GM23338 (cell line): Measurements from ENCODE around the gene POLDIP2. TPM values are rescaled to one million over a fixed set of nuclear protein-coding genes. Genes with fewer than 3 reads are reported as not detected.

Source experiments
- ATAC-seq: fragments of 200-7000 bp; cut with Tn5 transposase; 3 replicates; pipeline ENCODE4 v1.9.1; 2020
- DNase-seq: peaks from one replicate; pipeline ENCODE4 v3.0.0-alpha.2; 2015; ENCODE audit warnings: low spot score
- H2AFZ ChIP-seq: fragments of 200-600 bp; sonication (generic); 2 replicates; pipeline ENCODE4 v1.8.0; 2016; ENCODE audit warnings: antibody characterized with exemption, mild to moderate bottlenecking, moderate library complexity
- H3F3A ChIP-seq: fragments of 200-600 bp; sonication (generic); replicated peaks from 2 replicates; pipeline ENCODE4 v1.8.0; 2017; ENCODE audit warnings: antibody characterized with exemption, mixed run types, low read depth
- H3K27ac ChIP-seq: fragments of 200-600 bp; sonication (generic); 2 replicates; pipeline ENCODE4 v1.6.1; 2016; ENCODE audit warnings: low read depth
- H3K27me3 ChIP-seq: fragments of 200-600 bp; sonication (generic); 2 replicates; pipeline ENCODE4 v1.8.0; 2016; ENCODE audit warnings: mild to moderate bottlenecking, mixed run types, moderate library complexity; ENCODE audit not compliant: insufficient read depth
- H3K36me3 ChIP-seq: fragments of 200-600 bp; sonication (generic); 2 replicates; pipeline ENCODE4 v1.8.0; 2016; ENCODE audit warnings: mild to moderate bottlenecking; ENCODE audit not compliant: insufficient read depth
- H3K4me1 ChIP-seq: fragments of 200-600 bp; sonication (generic); 2 replicates; pipeline ENCODE4 v1.8.0; 2016; ENCODE audit warnings: mild to moderate bottlenecking, moderate library complexity; ENCODE audit not compliant: insufficient read depth
- H3K4me2 ChIP-seq: fragments of 200-600 bp; sonication (generic); 2 replicates; pipeline ENCODE4 v1.7.1; 2017; ENCODE audit warnings: mixed run types
- H3K4me3 ChIP-seq: fragments of 200-600 bp; sonication (generic); 2 replicates; pipeline ENCODE4 v1.6.1; 2016; ENCODE audit warnings: mixed run types
- H3K79me2 ChIP-seq: fragments of 200-600 bp; sonication (generic); replicated peaks from 2 replicates; pipeline ENCODE4 v1.8.0; 2017; ENCODE audit warnings: mild to moderate bottlenecking; ENCODE audit not compliant: insufficient read depth
- H3K9me2 ChIP-seq: fragments of 200-600 bp; sonication (generic); 2 replicates; pipeline ENCODE4 v1.8.0; 2017; ENCODE audit not compliant: insufficient read depth
- H4K20me1 ChIP-seq: fragments of 200-600 bp; sonication (generic); replicated peaks from 2 replicates; pipeline ENCODE4 v1.8.0; 2017; ENCODE audit warnings: mild to moderate bottlenecking; ENCODE audit not compliant: insufficient read depth
- H3K27ac Mint-ChIP-seq: 2 replicates; pipeline ENCODE4 v1.8.0; 2020; ENCODE audit warnings: inconsistent platforms, mild to moderate bottlenecking, moderate library complexity, mixed read lengths
- H3K27me3 Mint-ChIP-seq: 3 replicates; pipeline ENCODE4 v1.8.0; 2022; ENCODE audit warnings: low read depth, mild to moderate bottlenecking, moderate library complexity, mixed read lengths, inconsistent platforms; ENCODE audit not compliant: insufficient read depth, poor library complexity
- H3K36me3 Mint-ChIP-seq: 3 replicates; pipeline ENCODE4 v1.8.0; 2021; ENCODE audit warnings: low read depth, mild to moderate bottlenecking, inconsistent platforms, moderate library complexity, mixed read lengths
- H3K4me1 Mint-ChIP-seq: 3 replicates; pipeline ENCODE4 v1.8.0; 2020; ENCODE audit warnings: mild to moderate bottlenecking, inconsistent platforms, mixed read lengths
- H3K4me3 Mint-ChIP-seq: 3 replicates; pipeline ENCODE4 v1.8.0; 2021; ENCODE audit warnings: moderate library complexity, mild to moderate bottlenecking, inconsistent platforms, mixed read lengths
- H3K9me3 Mint-ChIP-seq: 3 replicates; pipeline ENCODE4 v1.8.0; 2020; ENCODE audit warnings: moderate library complexity, mild to moderate bottlenecking, inconsistent platforms, mixed read lengths
- CREB1 ChIP-seq: fragments of 250-450 bp; sonication (Bioruptor Pico); IDR thresholded peaks from 2 replicates; pipeline ENCODE4 v1.5.0; 2020; ENCODE audit warnings: low read depth, mild to moderate bottlenecking, moderate library complexity
- CTCF ChIP-seq, 2 experiments: fragments of 200-600 bp in 1 of 2; sonication (generic) in 1 of 2; conservative IDR thresholded peaks; 2 replicates each; pipeline versions ENCODE4 v1.5.1 to v1.6.1; 2016 to 2017; ENCODE audit warnings: antibody characterized with exemption in 2 of 2, low read depth in 2 of 2, mild to moderate bottlenecking in 2 of 2, moderate library complexity in 1 of 2
- ETS1 ChIP-seq: IDR thresholded peaks from 2 replicates; pipeline ENCODE4 v1.6.1; 2016; ENCODE audit warnings: antibody characterized with exemption
- EZH2 ChIP-seq: fragments of 200-600 bp; sonication (generic); IDR thresholded peaks from one replicate; pipeline ENCODE4 v1.8.0; 2017; ENCODE audit warnings: antibody characterized with exemption, mild to moderate bottlenecking, low read depth; ENCODE audit not compliant: unreplicated experiment
- EZH2phosphoT487 ChIP-seq: fragments of 200-600 bp; sonication (generic); IDR thresholded peaks from one replicate; pipeline ENCODE4 v1.8.1; 2018; ENCODE audit warnings: antibody characterized with exemption; ENCODE audit not compliant: unreplicated experiment
- JUNB ChIP-seq: IDR thresholded peaks from one replicate; pipeline ENCODE4 v1.6.1; 2016; ENCODE audit warnings: antibody characterized with exemption; ENCODE audit not compliant: unreplicated experiment
- NANOG ChIP-seq: IDR thresholded peaks from 2 replicates; pipeline ENCODE4 v1.6.1; 2016; ENCODE audit warnings: antibody characterized with exemption, borderline replicate concordance
- POLR2AphosphoS5 ChIP-seq: IDR thresholded peaks from 2 replicates; pipeline ENCODE4 v1.6.1; 2016; ENCODE audit warnings: antibody characterized with exemption, low read depth
- REST ChIP-seq: IDR thresholded peaks from one replicate; pipeline ENCODE4 v1.6.1; 2018; ENCODE audit warnings: antibody characterized with exemption; ENCODE audit not compliant: unreplicated experiment
- STAT1 ChIP-seq: IDR thresholded peaks from one replicate; pipeline ENCODE4 v1.6.1; 2016; ENCODE audit warnings: antibody characterized with exemption; ENCODE audit not compliant: unreplicated experiment
- ZNF114 ChIP-seq: fragments of 250-450 bp; sonication (Bioruptor Pico); IDR thresholded peaks from 2 replicates; pipeline ENCODE4 v1.5.0; 2020; ENCODE audit warnings: mild to moderate bottlenecking, moderate library complexity
- ZNF331 ChIP-seq: fragments of 250-450 bp; sonication (Bioruptor Pico); IDR thresholded peaks from 2 replicates; pipeline ENCODE4 v1.5.0; 2020; ENCODE audit warnings: low read depth, mild to moderate bottlenecking, moderate library complexity
- ZNF462 ChIP-seq: fragments of 250-450 bp; sonication (Bioruptor Pico); IDR thresholded peaks from 2 replicates; pipeline ENCODE4 v1.5.0; 2020; ENCODE audit warnings: mild to moderate bottlenecking, moderate library complexity
- polyA plus RNA-seq: library from polyadenylated mRNA; unstranded; fragments of >200 nt; fragmentation: Nextera tagmentation; extraction: Ambion mirVana; gene quantifications from 2 replicates; pipeline ENCODE4 v1.2.1, GENCODE V29; 2016
- total RNA-seq: library from RNA; depleted of rRNA; stranded (reverse); fragments of >200 nt; shearing (Covaris generic); gene quantifications from 2 replicates; pipeline ENCODE4 v1.2.3, GENCODE V29; 2014

Gene POLDIP2
- total and polyA plus RNA-seq, 2 experiments from 2014 or later, result 45.7 to 77.1 TPM

GRCh38 chr17:28397275-28397674 is 39.9 kb upstream of the POLDIP2 start:
- Histone ChIP-seq H3K36me3 (no peaks in the 10 kb centered on the region), H3K27me3 (no peaks in the 10 kb centered on the region; the same call in 1 of the 2 replicates), H4K20me1 (no peaks in the 10 kb centered on the region; the same call in 1 of the 2 replicates), H3K9me2 (no peaks in the 10 kb centered on the region), H3K4me3 (no peak overlapping the region), H2AFZ (no peak overlapping the region), H3K4me2 (no peak overlapping the region), H3F3A (no peaks in the 10 kb centered on the region), H3K27ac (no peak overlapping the region), H3K79me2 (no peaks in the 10 kb centered on the region), H3K4me1 (peaks cover 8% of the 10 kb centered on the region)
- Mint-ChIP-seq H3K4me1 (peaks cover 18% of the 10 kb centered on the region), H3K27ac (no peak overlapping the region), H3K9me3 (no peaks in the 10 kb centered on the region), H3K36me3 (peaks cover 8% of the 10 kb centered on the region; the same call in 2 of the 3 replicates), H3K4me3 (no peak overlapping the region), H3K27me3 (peaks cover 14% of the 10 kb centered on the region)
- TF ChIP-seq NANOG (no peak), CTCF (conservative IDR thresholded peaks at IDR 0.05; ENCODE audit: low read depth in 2 of 2) (no peak), EZH2 (no peak), ZNF114 (CRISPR knock-in tag) (no peak), ETS1 (no peak), ZNF462 (CRISPR knock-in tag) (no peak), JUNB (no peak), EZH2phosphoT487 (no peak), POLR2AphosphoS5 (no peak), STAT1 (no peak), REST (no peak), CREB1 (CRISPR knock-in tag) (no peak), ZNF331 (CRISPR knock-in tag) (no peak)
- ATAC-seq (no peak), DNase-seq (no peak)
